HG03025 (cell line): ENCODE results near the gene BATF.
"Not testable (repeated sequence)": the region's sequence is repeated elsewhere in the genome, so short reads cannot be mapped to it uniquely, and the experiment has no call there.

ENCODE experiments used
- ATAC-seq: cut with Tn5 transposase; IDR thresholded peaks from one replicate; pipeline ENCODE4 v1.9.1; 2021; ENCODE audit warnings: mild to moderate bottlenecking, moderate library complexity; ENCODE audit not compliant: unreplicated experiment, low FRiP score

Gene BATF

DNA sequence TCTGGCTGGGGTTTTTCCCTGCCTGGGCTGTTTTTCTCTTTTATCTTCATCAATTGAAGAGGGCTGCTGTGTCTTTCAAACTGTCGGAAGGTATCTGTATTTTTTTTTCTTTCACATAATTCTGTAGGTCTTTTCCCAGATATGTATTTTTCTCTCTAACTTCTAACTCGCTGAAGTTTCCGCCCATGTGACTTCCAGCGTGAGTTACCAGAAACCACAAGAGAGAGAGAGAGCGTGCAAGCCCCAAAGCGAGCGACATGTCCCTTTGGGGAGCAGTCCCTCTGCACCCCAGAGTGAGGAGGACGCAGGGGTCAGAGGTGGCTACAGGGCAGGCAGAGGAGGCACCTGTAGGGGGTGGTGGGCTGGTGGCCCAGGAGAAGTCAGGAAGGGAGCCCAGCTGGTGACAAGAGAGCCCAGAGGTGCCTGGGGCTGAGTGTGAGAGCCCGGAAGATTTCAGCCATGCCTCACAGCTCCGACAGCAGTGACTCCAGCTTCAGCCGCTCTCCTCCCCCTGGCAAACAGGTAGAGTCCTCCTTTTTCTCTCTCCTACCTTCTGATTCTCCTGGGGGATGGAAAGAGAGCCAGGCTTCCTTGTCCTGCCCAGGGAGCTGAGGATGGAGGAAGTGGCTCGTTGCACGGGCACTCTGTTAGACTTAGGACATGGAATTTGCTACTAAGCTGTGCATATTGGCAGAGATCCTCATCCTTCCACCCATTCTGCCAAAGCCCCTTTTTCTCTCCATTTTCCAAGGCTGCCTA, at the start of gene BATF:
Gene BATF (plus strand): TSS at position 246 of the 759 bp plus-strand sequence. CDS start 214 bp downstream, at position 460.
- peak; percentile 39 for ATAC-seq

DNA sequence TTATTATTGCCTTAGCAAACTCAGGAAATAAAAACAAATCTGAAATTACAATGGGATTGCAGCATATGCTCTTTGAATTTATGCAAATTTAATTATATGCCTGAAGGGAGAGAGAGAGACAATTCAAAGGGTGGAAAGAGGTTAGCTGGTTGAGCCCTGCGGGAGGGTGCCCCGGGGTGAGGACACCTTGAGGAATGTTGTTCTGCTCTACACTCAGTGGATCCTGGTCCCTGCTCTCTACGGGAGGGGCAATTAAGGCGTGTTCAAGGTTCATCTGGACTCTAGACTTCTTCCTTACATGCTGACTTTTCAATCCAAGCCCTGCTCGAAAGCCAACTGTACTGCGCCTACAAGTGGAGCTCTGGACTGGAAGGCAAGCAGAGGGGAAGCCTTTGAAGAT, 48.1 kb upstream of the BATF start:
- ATAC-seq, result not testable (repeated sequence)

DNA sequence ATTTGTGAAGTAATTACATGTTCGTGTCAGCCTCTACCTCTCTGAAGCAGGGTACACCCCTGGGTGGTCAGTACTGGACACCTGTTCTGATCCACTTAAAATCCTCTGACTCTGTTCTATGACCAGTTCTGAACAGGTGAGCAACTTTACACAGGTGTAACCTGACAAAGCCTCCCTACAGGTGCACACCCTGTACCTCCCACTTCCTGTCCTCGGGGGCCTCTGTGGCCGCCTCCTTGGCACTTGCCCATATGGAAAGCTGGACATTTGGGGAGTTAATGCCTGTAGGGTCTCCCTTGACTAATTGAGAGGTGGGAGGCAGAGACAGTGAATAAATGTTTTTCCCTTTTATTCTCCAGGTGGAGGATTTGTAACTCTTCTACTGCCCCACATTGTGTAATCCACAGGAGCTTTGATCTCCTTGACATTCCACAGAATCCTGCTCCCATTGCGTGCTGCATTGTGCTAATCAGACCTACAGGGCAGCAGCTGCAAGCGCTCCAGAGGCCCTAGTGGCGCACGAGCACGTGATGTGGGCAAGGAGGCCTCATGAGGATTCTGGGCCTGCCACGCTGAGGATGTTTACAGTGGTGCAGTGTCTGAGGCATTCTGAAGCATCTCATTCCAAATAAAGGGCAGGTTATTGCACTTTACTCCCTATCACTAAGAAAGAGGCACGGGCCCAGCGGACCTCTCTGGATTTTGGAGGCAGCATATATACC, 45.8 kb upstream of the BATF start:
- no peak for ATAC-seq

DNA sequence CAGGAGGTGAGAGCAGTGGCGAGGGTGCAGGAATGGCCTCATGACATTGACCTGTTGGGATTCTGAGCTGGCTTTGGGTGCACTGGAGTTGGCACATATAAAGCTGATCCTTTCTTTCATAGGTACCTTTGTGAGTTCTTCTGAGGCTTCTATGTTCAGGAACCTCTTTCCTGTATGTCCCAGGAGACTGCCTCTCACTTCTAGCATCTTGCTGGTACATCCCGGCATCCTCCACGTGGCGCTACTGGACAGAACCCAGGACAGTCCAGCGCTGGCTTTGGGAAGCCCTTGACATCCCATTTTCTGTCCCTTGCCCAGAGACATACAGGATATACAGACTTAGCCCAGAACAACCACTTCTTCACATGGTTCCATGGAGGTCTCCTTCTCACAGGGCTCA, 44.4 kb upstream of the BATF start:
- no peak for ATAC-seq

DNA sequence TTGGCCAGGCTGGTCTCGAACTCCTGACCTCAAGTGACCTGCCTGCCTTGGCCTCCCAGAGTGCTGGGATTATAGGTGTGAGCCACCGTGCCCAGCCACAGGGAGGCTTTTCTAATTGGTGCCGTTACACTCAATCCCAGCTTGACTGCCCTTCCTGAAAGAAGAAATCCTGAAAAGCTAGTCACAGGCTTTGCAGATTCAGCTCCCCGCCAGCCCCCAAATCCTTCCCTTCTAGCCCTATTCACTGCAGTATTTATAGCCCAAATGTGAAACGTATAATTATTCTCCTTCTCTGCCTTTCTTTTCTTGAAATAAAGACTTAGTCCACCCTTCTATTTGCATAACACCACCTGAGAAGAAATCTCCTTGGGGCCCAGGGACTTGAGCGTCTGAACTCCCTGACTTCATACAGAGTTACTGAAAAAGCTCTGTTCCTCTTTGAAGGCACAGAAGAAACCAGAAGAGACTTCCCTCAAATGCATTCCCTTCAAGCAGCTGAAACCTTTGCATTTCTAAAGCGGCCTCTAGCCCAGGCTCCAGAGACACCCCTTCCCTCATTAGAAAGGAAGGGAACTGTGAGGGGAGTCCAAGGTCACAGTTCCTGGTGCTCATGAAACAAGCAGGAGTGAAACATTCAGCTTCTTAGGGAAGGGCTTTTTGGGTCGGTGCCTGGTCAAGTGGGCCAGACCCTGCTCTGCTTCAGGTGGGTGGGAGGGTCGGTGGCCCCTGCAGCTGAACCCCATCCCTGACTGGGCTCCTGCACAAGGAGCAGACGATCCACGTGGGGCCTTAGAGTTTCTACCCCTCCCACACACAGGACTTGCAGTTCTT, 42.3 kb upstream of the BATF start:
- ATAC-seq, result no peak

GRCh38 chr14:75482366-75482765, 39.9 kb upstream of the BATF start:
- no peak for ATAC-seq

DNA sequence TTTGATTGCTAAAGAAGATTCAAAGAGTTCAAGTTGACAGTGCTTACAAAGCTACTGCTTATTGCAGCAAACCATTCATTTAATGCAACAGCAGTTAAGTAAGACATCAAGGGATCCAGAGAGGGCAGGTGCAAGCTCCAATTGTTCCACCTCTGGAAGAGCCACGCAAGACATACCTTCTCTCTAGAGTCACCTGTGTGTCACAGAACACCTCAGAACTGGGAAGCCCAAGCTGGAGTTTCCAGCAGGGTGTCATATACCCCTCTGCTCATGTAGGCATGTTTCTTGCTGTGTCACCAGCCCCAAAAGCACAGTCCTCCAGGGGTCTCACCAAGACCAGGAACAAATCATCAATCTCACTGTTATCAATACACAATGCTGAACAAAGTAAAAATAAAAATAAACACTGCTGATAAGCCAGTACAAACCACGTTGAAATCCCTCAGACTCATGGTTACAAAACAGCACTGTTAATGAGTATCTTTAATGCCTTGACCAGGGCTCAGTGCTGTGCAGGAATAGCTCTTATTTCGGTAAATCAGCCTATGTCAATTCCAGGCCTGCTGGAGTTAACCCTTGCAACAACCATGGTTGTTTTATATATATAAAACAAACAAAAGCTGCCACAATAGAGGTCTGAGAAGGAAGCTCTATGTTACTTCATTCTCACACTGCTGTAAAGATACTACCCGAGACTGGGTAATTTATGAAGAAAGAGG, 37.4 kb upstream of the BATF start:
- no peak for ATAC-seq

DNA sequence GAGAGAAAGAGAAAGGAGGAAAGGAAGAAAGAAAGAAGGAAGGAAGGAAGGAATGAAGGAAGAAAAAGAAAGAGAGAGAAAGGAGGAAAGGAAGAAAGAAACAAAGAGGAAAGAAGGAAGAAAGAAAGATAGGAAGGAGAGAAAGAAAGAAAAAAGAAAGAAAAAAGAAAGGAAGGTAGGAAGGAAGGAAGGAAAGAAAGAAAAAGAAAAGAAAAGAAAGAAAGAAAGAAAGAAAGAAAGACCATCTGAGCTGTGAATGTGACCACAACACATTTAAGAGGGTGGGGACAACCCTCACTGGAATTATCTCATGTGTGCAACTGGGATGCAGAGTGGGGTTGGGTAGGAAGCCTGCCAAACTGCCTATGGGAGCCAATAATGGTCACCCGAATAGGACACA, 36.0 kb upstream of the BATF start:
- ATAC-seq, result no peak

- ATAC-seq, result no peak
Measured at GRCh38 chr14:75487155-75487671, 35.1 kb upstream of the BATF start.

GRCh38 chr14:75489480-75489837, 32.8 kb upstream of the BATF start:
- no peak for ATAC-seq

DNA sequence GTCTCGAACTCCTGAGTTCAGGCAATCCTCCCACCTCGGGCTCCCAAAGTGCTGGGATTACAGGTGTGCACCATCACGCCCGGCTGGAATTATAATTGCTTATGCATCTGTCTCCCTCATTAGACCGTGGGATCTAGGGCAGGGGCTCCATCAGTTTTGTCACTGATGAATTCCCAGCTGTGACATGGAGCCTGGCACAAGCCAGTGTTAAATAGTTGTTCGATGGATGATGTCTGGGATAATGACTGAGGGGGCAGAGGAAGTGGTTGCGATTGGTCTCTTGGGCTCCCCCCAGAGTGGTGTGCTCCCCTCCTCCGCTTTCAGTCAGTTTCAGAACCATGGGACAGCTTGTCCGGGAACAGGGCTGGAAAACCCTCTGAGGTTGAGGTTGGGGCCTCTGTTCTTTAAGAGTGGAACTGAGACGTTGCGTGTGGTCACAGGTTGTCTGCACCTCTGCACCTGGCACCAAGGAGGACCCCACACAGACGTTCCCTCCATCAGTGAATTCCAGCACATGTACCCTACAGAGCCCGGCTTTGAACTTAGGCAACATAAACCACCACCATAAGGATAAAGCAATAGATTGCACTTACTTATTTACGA, 30.8 kb upstream of the BATF start:
- no peak for ATAC-seq

DNA sequence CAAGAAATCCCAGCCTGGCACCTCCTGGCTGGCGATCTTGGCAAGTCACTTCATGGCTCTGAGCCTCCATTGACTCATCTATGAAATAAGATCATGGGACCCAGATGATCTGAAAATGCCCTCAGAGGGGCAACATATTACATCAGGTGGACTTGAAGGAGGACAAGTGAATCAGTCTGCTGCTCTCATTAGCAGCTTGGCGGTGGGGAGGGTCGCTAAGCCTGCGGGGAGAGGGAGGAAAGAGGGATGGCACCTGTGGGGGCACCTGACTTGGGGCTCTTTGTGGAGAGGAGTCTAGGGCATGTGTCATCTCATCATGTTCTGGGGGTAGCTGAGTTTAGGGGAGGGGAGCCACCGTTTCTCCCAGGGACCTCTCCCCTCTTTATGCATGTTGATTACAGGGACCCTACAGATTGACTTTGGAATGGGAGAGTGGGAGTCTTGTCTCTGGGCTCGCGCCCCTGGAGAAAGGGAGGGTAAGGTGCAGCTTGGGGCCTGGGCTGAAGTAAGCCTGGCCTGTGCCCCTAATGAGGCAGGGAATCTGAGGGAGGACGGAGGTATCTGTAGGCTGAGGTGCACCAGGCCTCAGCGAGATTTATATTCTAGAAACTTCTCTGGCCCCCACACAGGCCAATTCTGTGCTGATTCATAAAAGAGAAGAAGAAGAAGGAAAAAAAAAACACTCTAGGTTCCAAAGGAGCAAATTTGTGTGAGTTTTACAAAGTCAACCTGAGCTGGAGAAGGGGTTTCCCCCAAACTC, 29.3 kb upstream of the BATF start:
- no peak for ATAC-seq

- ATAC-seq, result no peak
Measured at GRCh38 chr14:75493592-75494087, 28.6 kb upstream of the BATF start.

DNA sequence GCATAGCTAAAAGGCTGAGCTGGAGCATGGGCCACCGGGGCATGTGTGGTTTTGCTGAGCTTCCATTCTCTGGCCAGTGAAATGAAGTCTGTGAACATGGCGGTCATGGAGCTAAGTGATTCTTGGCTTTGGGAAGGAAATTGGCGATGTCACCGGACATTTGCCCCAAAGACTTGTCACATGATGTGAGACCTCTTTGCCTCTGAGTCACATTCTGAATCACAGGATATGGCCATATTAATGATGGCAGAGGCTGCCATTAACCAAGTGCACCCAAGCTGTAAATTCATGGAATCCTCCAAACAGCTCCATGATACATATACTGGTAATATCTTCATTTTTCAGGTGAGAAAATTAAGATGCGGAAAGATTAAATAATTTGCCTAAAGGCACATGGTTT, 27.4 kb upstream of the BATF start:
- no peak for ATAC-seq

DNA sequence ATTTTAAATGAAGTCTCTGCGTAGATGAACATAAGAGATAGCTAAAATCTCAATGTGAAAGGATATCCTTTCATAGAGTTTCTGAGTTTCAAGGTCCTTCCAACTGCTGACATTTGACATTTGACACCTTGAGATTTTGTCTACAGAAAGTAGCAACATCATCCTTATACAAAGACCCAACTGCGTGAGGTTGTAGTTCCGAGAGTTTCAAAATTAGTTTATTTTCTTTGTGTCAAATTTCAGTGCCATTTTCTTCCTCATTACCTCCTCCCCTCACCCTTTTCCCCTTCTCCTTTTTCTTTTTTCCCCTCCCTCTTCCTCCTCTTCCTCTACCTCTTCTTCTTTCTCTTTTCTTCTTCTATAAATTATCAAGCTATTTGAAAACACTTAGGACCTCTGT, 26.9 kb upstream of the BATF start:
- no peak for ATAC-seq

DNA sequence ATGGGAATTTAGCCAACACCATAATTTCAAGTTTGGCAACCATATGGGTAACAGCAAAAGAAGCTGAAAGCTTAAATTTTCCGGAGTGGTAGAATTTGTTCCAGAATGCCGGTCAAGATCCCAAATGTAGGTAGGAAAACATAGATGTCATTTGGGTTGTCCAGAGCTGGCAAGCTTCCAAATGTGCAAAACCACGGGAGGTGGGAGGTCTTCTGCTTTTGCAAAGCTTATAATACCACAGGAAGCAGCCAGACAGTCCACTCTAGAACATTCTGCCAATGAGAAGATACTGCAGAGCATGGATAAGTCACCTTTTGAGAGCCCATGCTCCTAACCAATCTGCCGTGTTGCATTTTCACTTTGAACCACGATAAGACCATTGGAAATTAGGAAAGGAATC, 26.4 kb upstream of the BATF start:
- no peak for ATAC-seq

GRCh38 chr14:75496755-75497154, 25.5 kb upstream of the BATF start:
- ATAC-seq, result no peak

DNA sequence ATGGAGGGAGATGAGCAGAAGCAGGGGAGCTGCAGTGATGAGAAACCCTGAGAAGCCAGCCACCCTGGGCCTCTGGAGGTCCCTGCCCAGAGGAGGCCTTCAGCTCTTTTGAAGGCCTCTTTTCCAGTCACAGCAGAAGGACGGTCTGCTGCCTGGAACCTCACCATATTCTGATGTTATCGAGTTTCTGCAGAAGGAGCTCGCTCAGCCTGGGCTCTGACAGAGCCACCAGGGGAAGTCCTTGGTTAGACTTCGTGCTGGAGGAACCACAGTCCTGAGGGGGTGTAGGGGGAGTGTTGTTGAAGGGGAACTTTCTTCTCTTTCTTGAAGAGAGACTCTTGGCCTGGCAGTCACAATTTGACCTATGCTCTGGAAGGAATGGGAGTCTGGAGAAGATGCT, 25.1 kb upstream of the BATF start:
- ATAC-seq, result no peak

DNA sequence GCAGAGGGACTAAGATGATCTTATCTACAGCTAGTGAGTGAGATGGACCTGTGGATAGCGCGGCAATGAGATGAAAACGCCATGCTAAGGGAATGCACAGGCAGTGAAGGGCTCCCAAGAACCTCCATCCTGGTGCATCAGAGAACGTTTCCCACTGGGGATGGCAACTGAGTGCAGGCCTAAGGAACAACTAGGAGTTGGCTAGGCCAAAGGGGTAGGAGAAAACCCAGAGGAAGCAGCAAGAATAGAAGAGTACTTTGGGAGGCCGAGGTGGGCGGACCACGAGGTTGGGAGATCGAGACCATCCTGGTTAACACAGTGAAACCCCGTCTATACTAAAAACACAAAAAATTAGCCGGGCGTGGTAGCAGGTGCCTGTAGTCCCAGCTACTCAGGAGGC, 24.6 kb upstream of the BATF start:
- ATAC-seq, result no peak
